Brain microvascular endothelial cell (primary cell): ENCODE results near the gene CES3.
A peak's percentile ranks its signal among the peaks of the same experiment; 100 is the strongest.

Experiments used
- DNase-seq: peaks from one replicate; pipeline ENCODE4 v3.0.0-alpha.2; 2020
- H3K27ac ChIP-seq: fragments of 250-450 bp; sonication (Bioruptor Pico); 2 replicates; pipeline ENCODE4 v1.5.1; 2020; ENCODE audit warnings: mild to moderate bottlenecking, moderate library complexity
- H3K27me3 ChIP-seq: fragments of 250-450 bp; sonication (Bioruptor Pico); replicated peaks from 2 replicates; pipeline ENCODE4 v1.5.1; 2020; ENCODE audit warnings: mild to moderate bottlenecking
- H3K36me3 ChIP-seq: fragments of 250-450 bp; sonication (Bioruptor Pico); replicated peaks from 2 replicates; pipeline ENCODE4 v1.5.1; 2020; ENCODE audit warnings: mild to moderate bottlenecking
- H3K4me3 ChIP-seq: 2 replicates; pipeline ENCODE4 v1.5.1; 2011; ENCODE audit warnings: low read depth, mild to moderate bottlenecking, control low read depth, low read length, moderate library complexity
- CTCF ChIP-seq: IDR thresholded peaks from 2 replicates; pipeline ENCODE4 v1.5.1; 2011; ENCODE audit warnings: low read depth, mild to moderate bottlenecking, moderate library complexity, low read length, control low read depth, inconsistent platforms; ENCODE audit errors: missing control alignments
- in situ Hi-C: cut with HindIII; loops from 2 replicates; pipeline ENCODE4 v1.10.0; 2017; ENCODE audit warnings: low sequenced_read_pairs, low pct_ligation_motif_present

The CES3 gene

GRCh38 chr16:66960270-66960669 is 796 bp upstream of the CES3 start:
- TF ChIP-seq CTCF: no peak
- DNase-seq: no peak
- in situ Hi-C loops: no loop called here
- Histone ChIP-seq H3K4me3 (no peak overlapping the region), H3K36me3 (no peaks in the 10 kb centered on the region), H3K27ac (no peak overlapping the region), H3K27me3 (no peaks in the 10 kb centered on the region)

- Histone ChIP-seq H3K27ac (no peak overlapping the region), H3K4me3 (no peak overlapping the region), H3K27me3 (peaks cover 2% of the 10 kb centered on the region), H3K36me3 (no peaks in the 10 kb centered on the region)
- no peak for TF ChIP-seq CTCF
- no peak for DNase-seq
- in situ Hi-C loops: no loop called here
Measured at GRCh38 chr16:66961914-66962313, 848 bp downstream of the CES3 start.

- in situ Hi-C loops: no loop called here
- peaks cover 2% of the 10 kb centered on the region for H3K27me3 ChIP-seq
- H3K27ac ChIP-seq: no peak overlapping the region
- no peak overlapping the region for H3K4me3 ChIP-seq
- DNase-seq: no peak
- H3K36me3 ChIP-seq: no peaks in the 10 kb centered on the region
- no peak for TF ChIP-seq CTCF
Measured at GRCh38 chr16:66964049-66964448, 3.0 kb downstream of the CES3 start.

- Histone ChIP-seq H3K27ac (no peak overlapping the region), H3K4me3 (no peak overlapping the region), H3K36me3 (no peaks in the 10 kb centered on the region), H3K27me3 (peaks cover 2% of the 10 kb centered on the region)
- DNase-seq: no peak
- TF ChIP-seq CTCF: no peak
- in situ Hi-C loops: no loop called here
Measured at GRCh38 chr16:66968847-66969246, 7.8 kb downstream of the CES3 start.

GRCh38 chr16:66970775-66971720 is 10.0 kb downstream of the CES3 start:
- Histone ChIP-seq H3K27me3 (no peaks in the 10 kb centered on the region), H3K27ac (no peak overlapping the region), H3K4me3 (no peak overlapping the region), H3K36me3 (no peaks in the 10 kb centered on the region)
- peak; percentile 48 for DNase-seq
- in situ Hi-C loops: no loop called here
- no peak for TF ChIP-seq CTCF
